Keratinocyte (primary cell): ENCODE data around the gene TUBA3D. TPM values are rescaled to one million over a fixed set of nuclear protein-coding genes. Genes with fewer than 3 reads are reported as not detected.

Experiments used
- DNase-seq: peaks from one replicate; pipeline ENCODE4 v3.0.0-alpha.2; 2011; ENCODE audit warnings: low read depth, missing footprints, low spot score
- FAIRE-seq: peaks from 2 replicates; lab custom pipeline; 2011; peaks lifted over from hg19 to GRCh38; lab: Jason Lieb, UNC
- H2AFZ ChIP-seq: 2 replicates; pipeline ENCODE4 v1.6.0; 2012; ENCODE audit warnings: low read length, control low read depth, inconsistent platforms; ENCODE audit not compliant: control insufficient read depth
- H3K27ac ChIP-seq: 2 replicates; pipeline ENCODE4 v1.5.1; 2011; ENCODE audit warnings: low read length; ENCODE audit not compliant: control insufficient read depth, insufficient read depth
- H3K27me3 ChIP-seq: 3 replicates; pipeline ENCODE4 v1.6.0; 2011; ENCODE audit warnings: low read length; ENCODE audit not compliant: control insufficient read depth, insufficient read depth; ENCODE audit errors: extremely low read depth
- H3K36me3 ChIP-seq, 2 experiments: 2 replicates in 1 of 2; 3 replicates in 1 of 2; pipeline ENCODE4 v1.5.1; 2011; ENCODE audit warnings: low read length in 2 of 2, mild to moderate bottlenecking in 1 of 2; ENCODE audit not compliant: control insufficient read depth in 2 of 2, insufficient read depth in 2 of 2; ENCODE audit errors: extremely low read depth in 1 of 2
- H3K4me1 ChIP-seq: 3 replicates; pipeline ENCODE4 v1.5.1; 2011; ENCODE audit warnings: low read length; ENCODE audit not compliant: control insufficient read depth, insufficient read depth; ENCODE audit errors: extremely low read depth
- H3K4me2 ChIP-seq: 3 replicates; pipeline ENCODE4 v1.6.0; 2011; ENCODE audit warnings: low read depth, low read length; ENCODE audit not compliant: control insufficient read depth, insufficient read depth; ENCODE audit errors: extremely low read depth
- H3K4me3 ChIP-seq, 3 experiments: fragments of 200-600 bp in 1 of 3; sonication (generic) in 1 of 3; 2 replicates in 2 of 3; 3 replicates in 1 of 3; pipeline ENCODE4 v1.5.1; 2011 to 2016; ENCODE audit warnings: low read length in 3 of 3, mild to moderate bottlenecking in 3 of 3, control low read depth in 2 of 3, inconsistent platforms in 1 of 3, low read depth in 1 of 3, mixed read lengths in 1 of 3, mixed run types in 1 of 3, moderate library complexity in 1 of 3; ENCODE audit not compliant: control insufficient read depth in 2 of 3, insufficient read depth in 2 of 3; ENCODE audit errors: extremely low read depth in 1 of 3
- H3K79me2 ChIP-seq: 2 replicates; pipeline ENCODE4 v1.6.0; 2012; ENCODE audit warnings: low read length; ENCODE audit not compliant: control insufficient read depth, insufficient read depth
- H3K9ac ChIP-seq: 3 replicates; pipeline ENCODE4 v1.6.0; 2011; ENCODE audit warnings: low read length; ENCODE audit not compliant: control insufficient read depth, insufficient read depth; ENCODE audit errors: extremely low read depth
- H3K9me1 ChIP-seq: 3 replicates; pipeline ENCODE4 v1.6.0; 2011; ENCODE audit warnings: low read length; ENCODE audit not compliant: control insufficient read depth, insufficient read depth; ENCODE audit errors: extremely low read depth
- H3K9me3 ChIP-seq: 2 replicates; pipeline ENCODE4 v1.5.1; 2012; ENCODE audit warnings: low read depth, low read length; ENCODE audit not compliant: control insufficient read depth
- H4K20me1 ChIP-seq: 3 replicates; pipeline ENCODE4 v1.6.0; 2011; ENCODE audit warnings: low read length; ENCODE audit not compliant: control insufficient read depth, insufficient read depth; ENCODE audit errors: extremely low read depth
- CTCF ChIP-seq, 3 experiments: IDR thresholded peaks in 1 of 3; conservative IDR thresholded peaks in 1 of 3; optimal IDR thresholded peaks in 1 of 3; 2 replicates in 2 of 3; 3 replicates in 1 of 3; pipeline versions ENCODE3 to v1.5.1; 2011; ENCODE audit warnings: low read length in 3 of 3, mild to moderate bottlenecking in 3 of 3, moderate library complexity in 2 of 3, control low read depth in 1 of 3, inconsistent platforms in 1 of 3; ENCODE audit not compliant: insufficient read depth in 2 of 3; ENCODE audit errors: extremely low read depth in 1 of 3
- EZH2 ChIP-seq: IDR thresholded peaks from one replicate; pipeline ENCODE4 v1.6.1; 2012; ENCODE audit warnings: inconsistent platforms, mild to moderate bottlenecking, low read length, moderate library complexity
- dilution Hi-C: fragments of 300-500 bp; cut with MboI; formaldehyde crosslinking; loops from one replicate; pipeline ENCODE4 v1.7.0; 2020; ENCODE audit warnings: low sequenced_read_pairs; ENCODE audit not compliant: extremely low pct_ligation_motif_present
- polyA minus RNA-seq, 3 experiments: library from RNA; depleted of rRNA, polyadenylated mRNA; stranded (reverse); fragments of >200 nt; gene quantifications; 1 replicate in 1 of 3; 2 replicates in 1 of 3; 3 replicates in 1 of 3; pipeline ENCODE4 v1.2.3, GENCODE V29; 2011
- polyA plus RNA-seq, 5 experiments: library from polyadenylated mRNA; depleted of rRNA in 3 of 5; stranded (reverse) in 3 of 5; stranded (forward) in 1 of 5; unstranded in 1 of 5; fragments of >200 nt; gene quantifications; 1 replicate in 1 of 5; 2 replicates in 3 of 5; 3 replicates in 1 of 5; pipeline versions ENCODE4 v1.2.1 to v1.2.3, GENCODE V29; 2011 to 2012; ENCODE audit warnings: missing spikeins in 2 of 5, low read depth in 1 of 5, low replicate concordance in 1 of 5

The TUBA3D gene
- polyA plus RNA-seq (not detected in 3 replicates), polyA minus RNA-seq (not detected in 3 replicates)
- polyA plus RNA-seq (2011; ENCODE audit: low read depth): not detected
- not detected in 2 replicates for polyA plus RNA-seq (2011; cell fraction: cytosol; rRNA removed)
- not detected in 2 replicates for polyA plus RNA-seq (2011; cell fraction: nucleus; rRNA removed)
- polyA plus RNA-seq (2012; ENCODE audit: low replicate concordance): 0.10 and 0.21 TPM in 2 replicates
- not detected for polyA minus RNA-seq (2011; cell fraction: cytosol; rRNA and poly(A)+ RNA removed)
- not detected in 2 replicates for polyA minus RNA-seq (2011; cell fraction: nucleus; rRNA and poly(A)+ RNA removed)

DNA sequence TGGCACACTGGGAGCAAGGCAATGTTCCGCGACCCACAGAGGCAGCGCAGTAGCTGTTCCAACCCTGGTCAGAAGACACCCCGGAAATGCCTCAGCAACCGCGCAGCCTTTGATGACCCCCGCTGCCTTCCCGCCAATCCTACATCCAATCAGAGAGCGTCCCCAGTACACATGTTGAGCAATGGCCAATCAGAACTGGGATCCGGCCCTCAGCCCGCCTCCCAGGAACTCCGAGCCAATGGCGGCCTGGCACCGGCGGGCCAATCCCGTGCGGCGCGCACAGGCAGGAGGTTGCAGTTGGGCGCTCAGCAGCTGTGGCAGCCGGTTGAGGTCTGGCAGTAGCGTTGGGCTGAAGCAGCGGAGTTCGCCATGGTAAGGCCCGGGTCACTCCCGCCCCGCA lies at the start of gene TUBA3D:
TSS of gene TUBA3D (plus strand) at position 289 of the 400 bp plus-strand sequence. CDS start at position 370, 81 bp downstream.
- Histone ChIP-seq H3K27ac (no peak within 1 kb of the TSS), H3K9me1 (no peaks in the 10 kb centered on the region), H3K27me3 (no peaks in the 10 kb centered on the region), H2AFZ (no peak within 1 kb of the TSS), H3K79me2 (no peaks in the 10 kb centered on the region), H3K36me3 (no peaks in the 10 kb centered on the region), H3K4me1 (no peaks in the 10 kb centered on the region), H3K4me2 (no peak within 1 kb of the TSS), H3K9ac (no peak within 1 kb of the TSS), H4K20me1 (no peaks in the 10 kb centered on the region), H3K9me3 (no peaks in the 10 kb centered on the region), H3K4me3 (no peak within 1 kb of the TSS)
- no peak for TF ChIP-seq CTCF (optimal IDR thresholded peaks at IDR 0.05 in 1 of 3, IDR thresholded peaks at IDR 0.05 in 1 of 3, conservative IDR thresholded peaks at IDR 0.05 in 1 of 3; ENCODE audit: extremely low read depth in 1 of 3, insufficient read depth in 2 of 3, low read length in 3 of 3)
- no peak for TF ChIP-seq EZH2
- no peak for FAIRE-seq
- dilution Hi-C loops: no loop called here
- DNase-seq: no peak

GRCh38 chr2:131426727-131427126 lies 49.2 kb upstream of the TUBA3D start:
- no peak overlapping the region for H3K27ac ChIP-seq
- no peaks in the 10 kb centered on the region for H3K36me3 ChIP-seq
- H3K9me1 ChIP-seq: no peaks in the 10 kb centered on the region
- no peaks in the 10 kb centered on the region for H4K20me1 ChIP-seq
- H3K9ac ChIP-seq: no peak overlapping the region
- no peak overlapping the region for H3K4me2 ChIP-seq
- no peak overlapping the region for H2AFZ ChIP-seq
- dilution Hi-C loops: no loop called here
- TF ChIP-seq CTCF (optimal IDR thresholded peaks at IDR 0.05 in 1 of 3, IDR thresholded peaks at IDR 0.05 in 1 of 3, conservative IDR thresholded peaks at IDR 0.05 in 1 of 3; ENCODE audit: extremely low read depth in 1 of 3, insufficient read depth in 2 of 3, low read length in 3 of 3) (no peak), EZH2 (peak; percentile 35)
- H3K9me3 ChIP-seq: no peaks in the 10 kb centered on the region
- no peak overlapping the region for H3K4me3 ChIP-seq
- peaks cover 24% of the 10 kb centered on the region for H3K27me3 ChIP-seq
- H3K4me1 ChIP-seq: no peaks in the 10 kb centered on the region
- no peak for DNase-seq
- no peak for FAIRE-seq
- no peaks in the 10 kb centered on the region for H3K79me2 ChIP-seq
